Neural cell (in vitro differentiated cells): ENCODE measurements around the gene TRAF2. TPM values are rescaled to one million over a fixed set of nuclear protein-coding genes. Genes with fewer than 3 reads are reported as not detected.

Source experiments
- H2AFZ ChIP-seq: fragments of 200-600, 300-800 bp; sonication (generic), shearing (Covaris generic); 2 replicates; pipeline ENCODE4 v1.6.0; 2014; ENCODE audit warnings: low read depth, mild to moderate bottlenecking, antibody characterized with exemption, low read length, moderate library complexity
- H3F3A ChIP-seq: fragments of 200-600 bp; shearing (Covaris generic); 2 replicates; pipeline ENCODE4 v1.6.1; 2016; ENCODE audit warnings: mild to moderate bottlenecking, moderate library complexity, mixed read lengths, antibody characterized with exemption, low read length; ENCODE audit not compliant: insufficient read depth, poor library complexity, severe bottlenecking
- H3K27ac ChIP-seq: fragments of 200-600, 300-800 bp; sonication (generic), shearing (Covaris generic); 2 replicates; pipeline ENCODE4 v1.5.1; 2014; ENCODE audit warnings: mild to moderate bottlenecking, low read length, moderate library complexity
- H3K27me3 ChIP-seq: fragments of 300-800, 200-600 bp; sonication (generic), shearing (Covaris generic); 2 replicates; pipeline ENCODE4 v1.6.0; 2014; ENCODE audit warnings: mild to moderate bottlenecking, low read depth, low read length, moderate library complexity; ENCODE audit not compliant: insufficient read depth
- H3K36me3 ChIP-seq: fragments of 300-800, 200-600 bp; sonication (generic), shearing (Covaris generic); 2 replicates; pipeline ENCODE4 v1.5.1; 2014; ENCODE audit warnings: mild to moderate bottlenecking, antibody characterized with exemption, low read length, moderate library complexity; ENCODE audit not compliant: insufficient read depth
- H3K4me2 ChIP-seq: fragments of 300-800, 200-600 bp; sonication (generic), shearing (Covaris generic); 2 replicates; pipeline ENCODE4 v1.6.0; 2014; ENCODE audit warnings: mild to moderate bottlenecking, low read length
- H3K4me3 ChIP-seq: fragments of 300-800, 200-600 bp; sonication (generic), shearing (Covaris generic); 2 replicates; pipeline ENCODE4 v1.5.1; 2014; ENCODE audit warnings: mild to moderate bottlenecking, low read length, moderate library complexity
- H3K79me2 ChIP-seq: fragments of 200-600 bp; shearing (Covaris generic); replicated peaks from 2 replicates; pipeline ENCODE4 v1.6.0; 2014; ENCODE audit warnings: mild to moderate bottlenecking, low read length, moderate library complexity; ENCODE audit not compliant: insufficient read depth
- H3K9ac ChIP-seq: fragments of 300-800, 200-600 bp; sonication (generic), shearing (Covaris generic); 2 replicates; pipeline ENCODE4 v1.6.1; 2016; ENCODE audit warnings: mild to moderate bottlenecking, low read length, mixed read lengths
- H3K9me2 ChIP-seq: fragments of 200-600 bp; shearing (Covaris generic); 2 replicates; pipeline ENCODE4 v1.6.1; 2016; ENCODE audit warnings: mild to moderate bottlenecking, low read length, mixed read lengths; ENCODE audit not compliant: insufficient read depth
- H3K9me3 ChIP-seq: fragments of 200-600, 300-800 bp; sonication (generic), shearing (Covaris generic); 2 replicates; pipeline ENCODE4 v1.6.1; 2016; ENCODE audit warnings: mild to moderate bottlenecking, mixed run types, low read length, moderate library complexity, mixed read lengths
- H4K20me1 ChIP-seq: fragments of 200-600 bp; shearing (Covaris generic); 2 replicates; pipeline ENCODE4 v1.6.1; 2016; ENCODE audit warnings: mild to moderate bottlenecking, mixed run types; ENCODE audit not compliant: insufficient read depth
- EP300 ChIP-seq: fragments of 450-650 bp; conservative IDR thresholded peaks from 2 replicates; pipeline ENCODE4 v1.6.1; 2014; ENCODE audit warnings: antibody characterized with exemption, mild to moderate bottlenecking, moderate library complexity; ENCODE audit not compliant: poor library complexity, severe bottlenecking
- EZH2 ChIP-seq: fragments of 200-600, 300-800 bp; shearing (Covaris generic), sonication (generic); IDR thresholded peaks from 2 replicates; pipeline ENCODE4 v1.6.1; 2014; ENCODE audit warnings: antibody characterized with exemption, low read length, borderline replicate concordance, mild to moderate bottlenecking; ENCODE audit not compliant: insufficient read depth, poor library complexity, severe bottlenecking
- MXI1 ChIP-seq: fragments of 450-650 bp; conservative IDR thresholded peaks from 2 replicates; pipeline ENCODE4 v1.6.1; 2014; ENCODE audit warnings: antibody characterized with exemption, mild to moderate bottlenecking; ENCODE audit not compliant: poor library complexity, severe bottlenecking
- POLR2AphosphoS5 ChIP-seq: IDR thresholded peaks from 2 replicates; pipeline ENCODE4 v1.6.1; 2012
- RAD21 ChIP-seq: fragments of 450-650 bp; conservative IDR thresholded peaks from 2 replicates; pipeline ENCODE4 v1.6.1; 2014; ENCODE audit warnings: antibody characterized with exemption, mild to moderate bottlenecking, moderate library complexity
- SMC3 ChIP-seq: fragments of 450-650 bp; conservative IDR thresholded peaks from 2 replicates; pipeline ENCODE4 v1.6.1; 2014; ENCODE audit warnings: antibody characterized with exemption, mild to moderate bottlenecking, moderate library complexity; ENCODE audit not compliant: poor library complexity
- TAF1 ChIP-seq: IDR thresholded peaks from 2 replicates; pipeline ENCODE4 v1.6.1; 2012; ENCODE audit warnings: low read depth
- polyA plus RNA-seq: library from polyadenylated mRNA; depleted of rRNA; stranded (reverse); fragments of >200 nt; gene quantifications from 2 replicates; pipeline ENCODE4 v1.2.3, GENCODE V29; 2014
- TF ChIP-seq, protein P1 (sequence below): fragments of 450-650 bp; IDR thresholded peaks from 2 replicates; pipeline ENCODE4 v1.5.1; 2014; ENCODE audit warnings: antibody characterized with exemption, mild to moderate bottlenecking, moderate library complexity; ENCODE audit not compliant: poor library complexity, severe bottlenecking
- TF ChIP-seq, protein P2 (sequence below): IDR thresholded peaks from 2 replicates; pipeline ENCODE4 v1.6.1; 2012; ENCODE audit warnings: borderline replicate concordance

The TRAF2 gene
- polyA plus RNA-seq, 1 donor from 2014 or later = 14.6 TPM

DNA sequence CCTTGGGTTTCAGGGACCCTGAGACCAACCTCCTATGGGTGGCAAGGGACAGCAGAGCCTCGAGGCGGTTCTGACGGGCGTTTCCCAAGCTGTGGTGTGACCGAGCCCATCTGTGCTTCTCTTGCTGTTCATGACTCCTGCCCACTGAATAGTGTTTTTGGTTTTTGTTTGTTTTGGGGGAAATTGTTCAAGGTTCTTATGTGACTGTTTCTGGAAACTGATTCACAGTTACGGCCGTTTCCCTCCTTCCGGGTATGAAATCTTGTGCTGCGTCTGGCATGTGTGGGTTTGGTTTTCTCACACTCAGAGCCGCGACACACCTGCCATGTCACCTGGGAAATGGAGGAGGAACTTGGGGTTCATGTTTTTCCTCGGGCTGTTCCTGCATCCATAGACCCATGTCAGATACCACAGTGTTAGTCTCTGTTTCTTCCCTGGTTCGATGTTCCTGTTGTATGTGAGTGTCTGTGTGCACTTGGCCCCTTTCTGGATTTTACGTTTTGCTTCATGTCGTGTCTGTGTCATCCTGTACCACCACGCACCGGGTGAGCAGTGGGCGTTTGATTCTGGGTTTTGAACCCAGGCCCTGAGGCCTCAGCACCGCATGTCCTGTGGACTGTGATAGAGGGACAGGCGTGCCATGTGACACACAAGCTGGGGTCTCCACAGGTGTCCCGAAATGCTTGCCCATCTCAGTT is 29.5 kb downstream of the TRAF2 start:
- no peak overlapping the region for H3K27ac ChIP-seq
- TF ChIP-seq, protein P1, sequence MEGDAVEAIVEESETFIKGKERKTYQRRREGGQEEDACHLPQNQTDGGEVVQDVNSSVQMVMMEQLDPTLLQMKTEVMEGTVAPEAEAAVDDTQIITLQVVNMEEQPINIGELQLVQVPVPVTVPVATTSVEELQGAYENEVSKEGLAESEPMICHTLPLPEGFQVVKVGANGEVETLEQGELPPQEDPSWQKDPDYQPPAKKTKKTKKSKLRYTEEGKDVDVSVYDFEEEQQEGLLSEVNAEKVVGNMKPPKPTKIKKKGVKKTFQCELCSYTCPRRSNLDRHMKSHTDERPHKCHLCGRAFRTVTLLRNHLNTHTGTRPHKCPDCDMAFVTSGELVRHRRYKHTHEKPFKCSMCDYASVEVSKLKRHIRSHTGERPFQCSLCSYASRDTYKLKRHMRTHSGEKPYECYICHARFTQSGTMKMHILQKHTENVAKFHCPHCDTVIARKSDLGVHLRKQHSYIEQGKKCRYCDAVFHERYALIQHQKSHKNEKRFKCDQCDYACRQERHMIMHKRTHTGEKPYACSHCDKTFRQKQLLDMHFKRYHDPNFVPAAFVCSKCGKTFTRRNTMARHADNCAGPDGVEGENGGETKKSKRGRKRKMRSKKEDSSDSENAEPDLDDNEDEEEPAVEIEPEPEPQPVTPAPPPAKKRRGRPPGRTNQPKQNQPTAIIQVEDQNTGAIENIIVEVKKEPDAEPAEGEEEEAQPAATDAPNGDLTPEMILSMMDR = no peak
- TF ChIP-seq EP300 (no peak), MXI1 (no peak), POLR2AphosphoS5 (no peak), RAD21 (no peak), EZH2 (no peak), SMC3 (no peak), TAF1 (no peak)
- TF ChIP-seq, protein P2, sequence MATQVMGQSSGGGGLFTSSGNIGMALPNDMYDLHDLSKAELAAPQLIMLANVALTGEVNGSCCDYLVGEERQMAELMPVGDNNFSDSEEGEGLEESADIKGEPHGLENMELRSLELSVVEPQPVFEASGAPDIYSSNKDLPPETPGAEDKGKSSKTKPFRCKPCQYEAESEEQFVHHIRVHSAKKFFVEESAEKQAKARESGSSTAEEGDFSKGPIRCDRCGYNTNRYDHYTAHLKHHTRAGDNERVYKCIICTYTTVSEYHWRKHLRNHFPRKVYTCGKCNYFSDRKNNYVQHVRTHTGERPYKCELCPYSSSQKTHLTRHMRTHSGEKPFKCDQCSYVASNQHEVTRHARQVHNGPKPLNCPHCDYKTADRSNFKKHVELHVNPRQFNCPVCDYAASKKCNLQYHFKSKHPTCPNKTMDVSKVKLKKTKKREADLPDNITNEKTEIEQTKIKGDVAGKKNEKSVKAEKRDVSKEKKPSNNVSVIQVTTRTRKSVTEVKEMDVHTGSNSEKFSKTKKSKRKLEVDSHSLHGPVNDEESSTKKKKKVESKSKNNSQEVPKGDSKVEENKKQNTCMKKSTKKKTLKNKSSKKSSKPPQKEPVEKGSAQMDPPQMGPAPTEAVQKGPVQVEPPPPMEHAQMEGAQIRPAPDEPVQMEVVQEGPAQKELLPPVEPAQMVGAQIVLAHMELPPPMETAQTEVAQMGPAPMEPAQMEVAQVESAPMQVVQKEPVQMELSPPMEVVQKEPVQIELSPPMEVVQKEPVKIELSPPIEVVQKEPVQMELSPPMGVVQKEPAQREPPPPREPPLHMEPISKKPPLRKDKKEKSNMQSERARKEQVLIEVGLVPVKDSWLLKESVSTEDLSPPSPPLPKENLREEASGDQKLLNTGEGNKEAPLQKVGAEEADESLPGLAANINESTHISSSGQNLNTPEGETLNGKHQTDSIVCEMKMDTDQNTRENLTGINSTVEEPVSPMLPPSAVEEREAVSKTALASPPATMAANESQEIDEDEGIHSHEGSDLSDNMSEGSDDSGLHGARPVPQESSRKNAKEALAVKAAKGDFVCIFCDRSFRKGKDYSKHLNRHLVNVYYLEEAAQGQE = no peak
- no peaks in the 10 kb centered on the region for H3K9me2 ChIP-seq
- no peaks in the 10 kb centered on the region for H3K9me3 ChIP-seq
- no peaks in the 10 kb centered on the region for H3K36me3 ChIP-seq
- H3K79me2 ChIP-seq = no peaks in the 10 kb centered on the region
- no peaks in the 10 kb centered on the region for H3K27me3 ChIP-seq
- H3K4me2 ChIP-seq = no peak overlapping the region
- no peaks in the 10 kb centered on the region for H3F3A ChIP-seq
- no peak overlapping the region for H2AFZ ChIP-seq
- H4K20me1 ChIP-seq = no peaks in the 10 kb centered on the region
- H3K4me3 ChIP-seq = no peak overlapping the region
- no peak overlapping the region for H3K9ac ChIP-seq

DNA sequence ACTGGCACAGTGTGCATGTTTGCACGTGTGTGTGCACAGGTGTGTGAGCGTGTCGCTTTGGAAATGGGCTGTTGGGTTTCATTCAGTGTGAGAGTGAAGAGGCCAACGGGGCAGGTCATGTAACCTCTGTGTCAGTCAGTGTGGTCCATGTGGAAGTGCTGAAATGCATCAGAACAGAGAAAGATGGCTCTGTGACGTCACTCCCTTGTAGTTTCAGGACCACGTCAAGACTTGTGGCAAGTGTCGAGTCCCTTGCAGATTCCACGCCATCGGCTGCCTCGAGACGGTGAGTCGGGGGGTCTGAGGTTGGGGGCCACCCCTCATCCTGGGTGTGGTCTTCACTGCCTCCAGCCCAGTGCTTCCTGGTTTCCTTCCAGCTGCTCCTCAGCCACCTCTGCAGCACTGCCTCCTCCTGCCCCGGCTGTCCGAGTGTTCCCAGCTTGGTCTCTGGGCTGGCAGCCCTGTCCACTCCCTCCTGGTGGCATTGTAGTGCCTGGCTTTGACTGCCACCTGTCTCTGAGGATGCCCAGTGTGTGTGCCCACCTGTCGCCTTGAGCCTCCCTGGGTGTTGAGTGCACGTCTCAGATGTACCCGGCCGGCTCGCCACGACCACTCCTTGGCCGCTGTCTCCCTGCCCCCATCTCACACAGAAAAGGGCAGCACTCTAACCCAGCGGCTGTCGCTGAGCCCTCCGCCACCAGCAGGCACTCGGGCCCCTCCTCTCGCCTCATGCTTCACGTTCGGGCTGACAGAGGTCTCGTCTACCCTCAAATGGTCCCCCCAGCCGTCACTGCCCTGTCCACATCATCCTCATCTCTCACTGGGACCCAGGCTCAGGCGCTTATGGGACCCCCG is 30.2 kb downstream of the TRAF2 start:
- H3K9me2 ChIP-seq = no peaks in the 10 kb centered on the region
- no peak overlapping the region for H3K4me2 ChIP-seq
- H3K27ac ChIP-seq = no peak overlapping the region
- H4K20me1 ChIP-seq = no peaks in the 10 kb centered on the region
- no peak for TF ChIP-seq MXI1
- TF ChIP-seq POLR2AphosphoS5 = no peak
- TF ChIP-seq TAF1 = no peak
- no peak for TF ChIP-seq SMC3
- TF ChIP-seq EP300 = no peak
- no peak for TF ChIP-seq RAD21
- TF ChIP-seq, protein P2 = no peak
- TF ChIP-seq, protein P1 = no peak
- TF ChIP-seq EZH2 = no peak
- H3K9me3 ChIP-seq = no peaks in the 10 kb centered on the region
- H3K36me3 ChIP-seq = no peaks in the 10 kb centered on the region
- H3F3A ChIP-seq = no peaks in the 10 kb centered on the region
- H3K9ac ChIP-seq = no peak overlapping the region
- H3K27me3 ChIP-seq = no peaks in the 10 kb centered on the region
- H3K4me3 ChIP-seq = no peak overlapping the region
- no peaks in the 10 kb centered on the region for H3K79me2 ChIP-seq
- no peak overlapping the region for H2AFZ ChIP-seq
